Spleen (tissue), 7 donors: Measurements from ENCODE around the gene MYO15A.

ENCODE experiments used
- POLR2A ChIP-seq, 3 donors: fragments of 450-650 bp; IDR thresholded peaks; one replicate each; pipeline ENCODE4 v1.5.1; 2017; ENCODE audit warnings: antibody characterized with exemption in 3 of 3, mild to moderate bottlenecking in 1 of 3
- POLR2AphosphoS5 ChIP-seq, 3 donors: sonication (generic); formaldehyde crosslinking; IDR thresholded peaks; one replicate each; pipeline ENCODE4 v1.5.1; 2017; ENCODE audit warnings: antibody characterized with exemption in 3 of 3
- TF ChIP-seq, protein P1 (sequence below), 11 experiments: fragments of 200-600 bp in 7 of 11; fragments of 450-650 bp in 4 of 11; sonication (generic) in 4 of 11; IDR thresholded peaks in 8 of 11; conservative IDR thresholded peaks in 3 of 11; 1 replicate in 7 of 11; 2 replicates in 4 of 11; pipeline versions ENCODE4 v1.4.0 to v1.8.0; 2016 to 2021; ENCODE audit warnings: antibody characterized with exemption in 11 of 11, inconsistent platforms in 4 of 11, mild to moderate bottlenecking in 1 of 11
- donor health status: DM: no; HTN: no; CAD: no; lungs with moderate emphysema.
- donor health status: DM: no; HTN: no; CAD: no.
- donor health status: DM: no; HTN: no; CAD: no.

DNA sequence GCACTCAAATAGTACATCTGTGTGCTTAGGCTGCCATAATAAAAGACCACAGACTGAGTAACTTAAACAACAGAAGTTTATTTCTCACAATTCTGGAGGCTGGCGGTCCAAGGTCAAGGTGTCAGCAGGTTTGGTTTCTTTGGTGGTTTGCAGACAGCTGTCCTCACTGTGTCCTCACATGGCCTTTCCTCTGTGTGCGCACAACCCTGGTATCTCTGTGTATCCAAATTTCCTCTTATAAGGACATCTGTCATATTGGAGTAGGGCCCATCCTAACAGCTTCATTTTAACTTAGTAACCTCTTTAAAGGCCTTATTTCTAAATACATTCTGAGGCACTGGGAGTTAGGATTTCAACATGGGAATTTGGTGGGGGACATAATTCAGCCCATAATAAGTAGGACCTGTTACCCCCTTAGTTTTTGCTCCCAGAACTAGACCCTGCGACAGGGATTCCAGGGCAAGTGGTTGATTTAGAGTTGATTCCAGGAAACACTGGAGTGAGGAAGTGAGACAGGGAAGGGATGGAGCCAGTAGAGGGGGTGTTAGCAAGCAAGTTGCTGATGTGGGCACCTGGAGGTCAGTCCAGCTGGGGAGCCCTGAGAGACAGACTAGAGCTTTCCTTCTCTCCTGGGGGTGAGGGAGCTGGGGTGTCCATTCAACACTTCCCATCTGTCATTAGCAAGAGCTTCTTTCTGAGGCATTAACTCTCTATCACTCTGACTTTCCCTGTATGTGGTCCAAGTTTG is 64.1 kb downstream of the MYO15A start:
- TF ChIP-seq, protein P1, sequence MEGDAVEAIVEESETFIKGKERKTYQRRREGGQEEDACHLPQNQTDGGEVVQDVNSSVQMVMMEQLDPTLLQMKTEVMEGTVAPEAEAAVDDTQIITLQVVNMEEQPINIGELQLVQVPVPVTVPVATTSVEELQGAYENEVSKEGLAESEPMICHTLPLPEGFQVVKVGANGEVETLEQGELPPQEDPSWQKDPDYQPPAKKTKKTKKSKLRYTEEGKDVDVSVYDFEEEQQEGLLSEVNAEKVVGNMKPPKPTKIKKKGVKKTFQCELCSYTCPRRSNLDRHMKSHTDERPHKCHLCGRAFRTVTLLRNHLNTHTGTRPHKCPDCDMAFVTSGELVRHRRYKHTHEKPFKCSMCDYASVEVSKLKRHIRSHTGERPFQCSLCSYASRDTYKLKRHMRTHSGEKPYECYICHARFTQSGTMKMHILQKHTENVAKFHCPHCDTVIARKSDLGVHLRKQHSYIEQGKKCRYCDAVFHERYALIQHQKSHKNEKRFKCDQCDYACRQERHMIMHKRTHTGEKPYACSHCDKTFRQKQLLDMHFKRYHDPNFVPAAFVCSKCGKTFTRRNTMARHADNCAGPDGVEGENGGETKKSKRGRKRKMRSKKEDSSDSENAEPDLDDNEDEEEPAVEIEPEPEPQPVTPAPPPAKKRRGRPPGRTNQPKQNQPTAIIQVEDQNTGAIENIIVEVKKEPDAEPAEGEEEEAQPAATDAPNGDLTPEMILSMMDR (IDR thresholded peaks at IDR 0.05 in 8 of 11, conservative IDR thresholded peaks at IDR 0.05 in 3 of 11): no peak
- TF ChIP-seq POLR2A (IDR thresholded peaks at IDR 0.05) (no peak), POLR2AphosphoS5 (IDR thresholded peaks at IDR 0.05) (no peak)
